NB4 (cell line): Measurements from ENCODE around the gene DISP2.

Experiments
- CTCF ChIP-seq: IDR thresholded peaks from one replicate; pipeline ENCODE4 v1.5.1; 2012; ENCODE audit warnings: low read depth, low read length
- MYC ChIP-seq: IDR thresholded peaks from 2 replicates; pipeline ENCODE4 v1.6.1; 2011; ENCODE audit warnings: low read depth, low read length
- POLR2A ChIP-seq: IDR thresholded peaks from 2 replicates; pipeline ENCODE4 v1.6.1; 2011; ENCODE audit warnings: mild to moderate bottlenecking; ENCODE audit not compliant: insufficient read length; ENCODE audit errors: extremely low read depth
- TF ChIP-seq, protein P1 (sequence below): IDR thresholded peaks from 2 replicates; pipeline ENCODE4 v1.6.1; 2011; ENCODE audit warnings: low read depth, low read length

- TF ChIP-seq CTCF (no peak), POLR2A (no peak), MYC (no peak)
- TF ChIP-seq, protein P1, sequence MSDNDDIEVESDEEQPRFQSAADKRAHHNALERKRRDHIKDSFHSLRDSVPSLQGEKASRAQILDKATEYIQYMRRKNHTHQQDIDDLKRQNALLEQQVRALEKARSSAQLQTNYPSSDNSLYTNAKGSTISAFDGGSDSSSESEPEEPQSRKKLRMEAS, result no peak
These were observed 28.5 kb downstream of the DISP2 start for GRCh38 chr15:40386480-40386879.
